ENCODE results near the gene SMAD3. TPM values are rescaled to one million over a fixed set of nuclear protein-coding genes. Genes with fewer than 3 reads are reported as not detected.
A peak's percentile ranks its signal among the peaks of the same experiment; 100 is the strongest.

The SMAD3 gene
- total and polyA plus RNA-seq, 5 donors = 9.9 to 40.5 (median 29.2) TPM

GRCh38 chr15:67134067-67134838 lies 68.9 kb downstream of the SMAD3 start:
- WGBS = 31% methylated on average over 13 of the region's 13 CpGs
- ATAC-seq = peak; percentile 42 to 67
- DNase-seq = no peak
- H3K4me3 ChIP-seq (ENCODE audit: low read length) = no peak overlapping the region
- no peaks in the 10 kb centered on the region for H3K9me3 ChIP-seq (ENCODE audit: control insufficient read depth, low read length)
- intact Hi-C loops (cut with DNase I) = no loop called here
- H3K27ac ChIP-seq (ENCODE audit: low read length) = peak overlapping the region; percentile 68
- H3K27me3 ChIP-seq (ENCODE audit: control insufficient read depth, insufficient read depth) = no peaks in the 10 kb centered on the region
- H3K4me1 ChIP-seq (ENCODE audit: control insufficient read depth, insufficient read depth, low read length) = peaks cover 33% of the 10 kb centered on the region

GRCh38 chr15:67134871-67135492 lies 69.6 kb downstream of the SMAD3 start:
- peak overlapping the region; percentile 68 for H3K27ac ChIP-seq (ENCODE audit: low read length)

GRCh38 chr15:67135494-67135893 lies 70.1 kb downstream of the SMAD3 start:
- Histone ChIP-seq H3K4me1 (ENCODE audit: control insufficient read depth, insufficient read depth, low read length) (peaks cover 34% of the 10 kb centered on the region), H3K4me3 (ENCODE audit: low read length) (no peak overlapping the region), H3K27me3 (ENCODE audit: control insufficient read depth, insufficient read depth) (no peaks in the 10 kb centered on the region), H3K9me3 (ENCODE audit: control insufficient read depth, low read length) (no peaks in the 10 kb centered on the region), H3K27ac (ENCODE audit: low read length) (no peak overlapping the region)
- no peak for ATAC-seq
- intact Hi-C loops (cut with DNase I) = no loop called here
- 71% methylated on average over 4 of the region's 4 CpGs for WGBS
- DNase-seq = no peak

More at GRCh38 chr15:67134871-67135492, 69.6 kb downstream of the SMAD3 start:
- peaks cover 33% of the 10 kb centered on the region for H3K4me1 ChIP-seq (ENCODE audit: control insufficient read depth, insufficient read depth, low read length)
- DNase-seq (no peak), ATAC-seq (no peak)
- H3K27me3 ChIP-seq (ENCODE audit: control insufficient read depth, insufficient read depth) = no peaks in the 10 kb centered on the region
- intact Hi-C loops (cut with DNase I) = no loop called here
- WGBS = 55% methylated on average over 4 of the region's 4 CpGs
- H3K4me3 ChIP-seq (ENCODE audit: low read length) = no peak overlapping the region
- H3K9me3 ChIP-seq (ENCODE audit: control insufficient read depth, low read length) = no peaks in the 10 kb centered on the region

- intact Hi-C loops (cut with DNase I) = no loop called here
- no peak for DNase-seq
- H3K27ac ChIP-seq (ENCODE audit: low read length) = no peak overlapping the region
Observed at GRCh38 chr15:67136802-67137201, 71.4 kb downstream of the SMAD3 start.

GRCh38 chr15:67137319-67137718 lies 71.9 kb downstream of the SMAD3 start:
- DNase-seq (no peak), ATAC-seq (no peak)
- intact Hi-C loops (cut with DNase I) = no loop called here
- H3K27me3 ChIP-seq (ENCODE audit: control insufficient read depth, insufficient read depth) = no peaks in the 10 kb centered on the region
- H3K4me3 ChIP-seq (ENCODE audit: low read length) = no peak overlapping the region
- WGBS = 97% methylated on average over 1 of the region's 1 CpG
- no peak overlapping the region for H3K27ac ChIP-seq (ENCODE audit: low read length)
- H3K9me3 ChIP-seq (ENCODE audit: control insufficient read depth, low read length) = no peaks in the 10 kb centered on the region
- peaks cover 35% of the 10 kb centered on the region for H3K4me1 ChIP-seq (ENCODE audit: control insufficient read depth, insufficient read depth, low read length)

More at GRCh38 chr15:67136802-67137201, 71.4 kb downstream of the SMAD3 start:
- no peak overlapping the region for H3K4me3 ChIP-seq (ENCODE audit: low read length)
- H3K9me3 ChIP-seq (ENCODE audit: control insufficient read depth, low read length) = no peaks in the 10 kb centered on the region
- H3K4me1 ChIP-seq (ENCODE audit: control insufficient read depth, insufficient read depth, low read length) = peaks cover 38% of the 10 kb centered on the region
- ATAC-seq = no peak
- H3K27me3 ChIP-seq (ENCODE audit: control insufficient read depth, insufficient read depth) = no peaks in the 10 kb centered on the region
- 94% methylated on average over 3 of the region's 3 CpGs for WGBS

GRCh38 chr15:67137951-67138848 lies 72.8 kb downstream of the SMAD3 start:
- peak overlapping the region; percentile 51 for H3K27ac ChIP-seq (ENCODE audit: low read length)
- 44% methylated on average over 17 of the region's 17 CpGs for WGBS
- intact Hi-C loops (cut with DNase I) = no loop called here
- H3K27me3 ChIP-seq (ENCODE audit: control insufficient read depth, insufficient read depth) = no peaks in the 10 kb centered on the region
- DNase-seq (peak in 1 of 3 donors; percentile 28), ATAC-seq (peak; percentile 17 to 59)
- peaks cover 37% of the 10 kb centered on the region for H3K4me1 ChIP-seq (ENCODE audit: control insufficient read depth, insufficient read depth, low read length)
- no peaks in the 10 kb centered on the region for H3K9me3 ChIP-seq (ENCODE audit: control insufficient read depth, low read length)
- H3K4me3 ChIP-seq (ENCODE audit: low read length) = peak overlapping the region; percentile 41

GRCh38 chr15:67138891-67139855 lies 73.8 kb downstream of the SMAD3 start:
- Histone ChIP-seq H3K27me3 (ENCODE audit: control insufficient read depth, insufficient read depth) (no peaks in the 10 kb centered on the region), H3K4me1 (ENCODE audit: control insufficient read depth, insufficient read depth, low read length) (peaks cover 30% of the 10 kb centered on the region), H3K27ac (ENCODE audit: low read length) (no peak overlapping the region), H3K9me3 (ENCODE audit: control insufficient read depth, low read length) (no peaks in the 10 kb centered on the region), H3K4me3 (ENCODE audit: low read length) (peak overlapping the region; percentile 41)
- 58% methylated on average over 11 of the region's 11 CpGs for WGBS
- intact Hi-C loops (cut with DNase I) = no loop called here
- no peak for ATAC-seq
- no peak for DNase-seq

- no peaks in the 10 kb centered on the region for H3K9me3 ChIP-seq (ENCODE audit: control insufficient read depth, low read length)
- no peak overlapping the region for H3K27ac ChIP-seq (ENCODE audit: low read length)
- ATAC-seq = no peak
- 76% methylated on average over 9 of the region's 9 CpGs for WGBS
- H3K27me3 ChIP-seq (ENCODE audit: control insufficient read depth, insufficient read depth) = no peaks in the 10 kb centered on the region
- no peak overlapping the region for H3K4me3 ChIP-seq (ENCODE audit: low read length)
- no peak for DNase-seq
- intact Hi-C loops (cut with DNase I) = loop anchor here in 1 of 4 donors (10.0 kb wide), 1 partner anchor 75 kb away; the partner anchor contains the start of gene SMAD3
- peaks cover 25% of the 10 kb centered on the region for H3K4me1 ChIP-seq (ENCODE audit: control insufficient read depth, insufficient read depth, low read length)
Observed at GRCh38 chr15:67140078-67140833, 74.9 kb downstream of the SMAD3 start.

- H3K27me3 ChIP-seq (ENCODE audit: control insufficient read depth, insufficient read depth) = no peaks in the 10 kb centered on the region
- no peak overlapping the region for H3K27ac ChIP-seq (ENCODE audit: low read length)
- no peaks in the 10 kb centered on the region for H3K9me3 ChIP-seq (ENCODE audit: control insufficient read depth, low read length)
- peak in 1 of 3 donors; percentile 9 for DNase-seq
- intact Hi-C loops (cut with DNase I) = loop anchor here in 1 of 4 donors (10.0 kb wide), 1 partner anchor 77 kb away; the partner anchor contains the start of gene SMAD3
- H3K4me3 ChIP-seq (ENCODE audit: low read length) = no peak overlapping the region
- peaks cover 40% of the 10 kb centered on the region for H3K4me1 ChIP-seq (ENCODE audit: control insufficient read depth, insufficient read depth, low read length)
- ATAC-seq = no peak
- WGBS = 60% methylated on average over 7 of the region's 7 CpGs
Observed at GRCh38 chr15:67142092-67142766, 76.8 kb downstream of the SMAD3 start.

Data from right cardiac atrium (tissue), 5 donors.